Measurements from ENCODE around the gene PRR12. TPM values are rescaled to one million over a fixed set of nuclear protein-coding genes. Genes with fewer than 3 reads are reported as not detected.

Gene PRR12
- total and polyA plus RNA-seq, 9 of the 15 experiments (the other 6 are each of a cell fraction or from before 2014, with no cell fraction given), result 0.01 to 21.1 (median 0.98) TPM

DNA sequence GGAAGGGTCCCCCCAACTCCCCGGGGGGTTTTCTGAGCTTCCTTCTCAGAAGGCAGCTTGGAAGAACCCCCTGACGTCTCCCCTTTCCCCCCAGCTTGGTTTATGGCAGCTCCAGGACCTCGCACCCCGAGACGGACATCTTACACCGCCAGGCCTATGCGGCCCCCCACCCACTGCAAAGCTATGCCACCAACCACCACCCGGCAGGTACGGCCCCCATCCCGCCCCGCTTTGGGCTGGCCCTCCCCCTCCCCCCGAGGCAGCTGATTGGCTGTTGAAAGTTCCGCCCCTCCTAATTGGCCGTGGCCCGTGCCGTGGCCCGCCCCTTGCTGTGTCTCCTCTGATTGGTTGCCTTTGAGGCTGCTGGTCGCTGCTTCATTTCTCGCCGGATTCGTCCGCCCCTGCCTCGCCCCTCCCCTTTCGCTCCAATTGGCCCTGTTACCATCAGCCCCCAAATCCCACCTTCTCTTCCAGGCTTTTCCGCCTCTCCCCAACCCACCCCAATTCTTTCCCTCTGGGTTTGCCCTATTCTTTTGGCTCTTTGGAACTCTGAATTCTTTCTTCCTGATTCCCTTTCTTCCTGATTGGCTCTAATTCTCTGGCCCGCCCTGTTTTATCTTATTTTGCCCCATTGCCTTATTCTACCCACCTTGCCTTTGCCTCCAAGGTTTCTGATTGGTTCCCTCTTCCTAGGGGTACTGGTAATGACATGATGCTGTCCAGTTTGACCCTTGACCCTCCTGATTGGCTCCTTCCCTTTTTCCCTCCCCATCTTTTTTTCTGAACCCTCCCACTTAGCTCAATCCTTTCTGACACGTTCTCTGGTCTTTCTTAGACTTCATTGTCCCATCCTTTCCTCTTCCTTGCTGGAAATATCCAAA lies 2.5 kb downstream of the PRR12 start (continued):
- TF ChIP-seq DMBX1 (CRISPR knock-in tag; IDR thresholded peaks at IDR 0.05; ENCODE audit: borderline replicate concordance) (no peak), ZNF764 (CRISPR knock-in tag; IDR thresholded peaks at IDR 0.05; ENCODE audit: low read depth) (no peak), NFXL1 (CRISPR knock-in tag; IDR thresholded peaks at IDR 0.05) (no peak), FOXK2 (conservative IDR thresholded peaks at IDR 0.05 in 1 of 2, IDR thresholded peaks at IDR 0.05 in 1 of 2; ENCODE audit: low read depth in 2 of 2) (peak; percentile 53 to 69; a peak in 3 of 4 replicates), SNIP1 (IDR thresholded peaks at IDR 0.05; ENCODE audit: low read depth) (no peak), ZNF253 (CRISPR knock-in tag; conservative IDR thresholded peaks at IDR 0.05) (no peak), RB1 (IDR thresholded peaks at IDR 0.05; ENCODE audit: low read depth) (no peak), YY1 (IDR thresholded peaks at IDR 0.05; ENCODE audit: borderline replicate concordance in 1 of 3, control insufficient read depth in 1 of 3, extremely low read depth in 1 of 3, insufficient read depth in 3 of 3, insufficient read length in 1 of 3, insufficient replicate concordance in 2 of 3, low read depth in 1 of 3, low read length in 2 of 3) (no peak), ZNF133 (CRISPR knock-in tag; IDR thresholded peaks at IDR 0.05) (no peak), KDM1A (IDR thresholded peaks at IDR 0.05) (peak in 1 of 2 experiments; percentile 91; a peak in 2 of 4 replicates)
- TF ChIP-seq, protein P1, sequence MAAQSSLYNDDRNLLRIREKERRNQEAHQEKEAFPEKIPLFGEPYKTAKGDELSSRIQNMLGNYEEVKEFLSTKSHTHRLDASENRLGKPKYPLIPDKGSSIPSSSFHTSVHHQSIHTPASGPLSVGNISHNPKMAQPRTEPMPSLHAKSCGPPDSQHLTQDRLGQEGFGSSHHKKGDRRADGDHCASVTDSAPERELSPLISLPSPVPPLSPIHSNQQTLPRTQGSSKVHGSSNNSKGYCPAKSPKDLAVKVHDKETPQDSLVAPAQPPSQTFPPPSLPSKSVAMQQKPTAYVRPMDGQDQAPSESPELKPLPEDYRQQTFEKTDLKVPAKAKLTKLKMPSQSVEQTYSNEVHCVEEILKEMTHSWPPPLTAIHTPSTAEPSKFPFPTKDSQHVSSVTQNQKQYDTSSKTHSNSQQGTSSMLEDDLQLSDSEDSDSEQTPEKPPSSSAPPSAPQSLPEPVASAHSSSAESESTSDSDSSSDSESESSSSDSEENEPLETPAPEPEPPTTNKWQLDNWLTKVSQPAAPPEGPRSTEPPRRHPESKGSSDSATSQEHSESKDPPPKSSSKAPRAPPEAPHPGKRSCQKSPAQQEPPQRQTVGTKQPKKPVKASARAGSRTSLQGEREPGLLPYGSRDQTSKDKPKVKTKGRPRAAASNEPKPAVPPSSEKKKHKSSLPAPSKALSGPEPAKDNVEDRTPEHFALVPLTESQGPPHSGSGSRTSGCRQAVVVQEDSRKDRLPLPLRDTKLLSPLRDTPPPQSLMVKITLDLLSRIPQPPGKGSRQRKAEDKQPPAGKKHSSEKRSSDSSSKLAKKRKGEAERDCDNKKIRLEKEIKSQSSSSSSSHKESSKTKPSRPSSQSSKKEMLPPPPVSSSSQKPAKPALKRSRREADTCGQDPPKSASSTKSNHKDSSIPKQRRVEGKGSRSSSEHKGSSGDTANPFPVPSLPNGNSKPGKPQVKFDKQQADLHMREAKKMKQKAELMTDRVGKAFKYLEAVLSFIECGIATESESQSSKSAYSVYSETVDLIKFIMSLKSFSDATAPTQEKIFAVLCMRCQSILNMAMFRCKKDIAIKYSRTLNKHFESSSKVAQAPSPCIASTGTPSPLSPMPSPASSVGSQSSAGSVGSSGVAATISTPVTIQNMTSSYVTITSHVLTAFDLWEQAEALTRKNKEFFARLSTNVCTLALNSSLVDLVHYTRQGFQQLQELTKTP (IDR thresholded peaks at IDR 0.05; ENCODE audit: low read depth in 1 of 2, partially characterized antibody in 2 of 2), result peak; percentile 31 to 74
- TF ChIP-seq, protein P2, sequence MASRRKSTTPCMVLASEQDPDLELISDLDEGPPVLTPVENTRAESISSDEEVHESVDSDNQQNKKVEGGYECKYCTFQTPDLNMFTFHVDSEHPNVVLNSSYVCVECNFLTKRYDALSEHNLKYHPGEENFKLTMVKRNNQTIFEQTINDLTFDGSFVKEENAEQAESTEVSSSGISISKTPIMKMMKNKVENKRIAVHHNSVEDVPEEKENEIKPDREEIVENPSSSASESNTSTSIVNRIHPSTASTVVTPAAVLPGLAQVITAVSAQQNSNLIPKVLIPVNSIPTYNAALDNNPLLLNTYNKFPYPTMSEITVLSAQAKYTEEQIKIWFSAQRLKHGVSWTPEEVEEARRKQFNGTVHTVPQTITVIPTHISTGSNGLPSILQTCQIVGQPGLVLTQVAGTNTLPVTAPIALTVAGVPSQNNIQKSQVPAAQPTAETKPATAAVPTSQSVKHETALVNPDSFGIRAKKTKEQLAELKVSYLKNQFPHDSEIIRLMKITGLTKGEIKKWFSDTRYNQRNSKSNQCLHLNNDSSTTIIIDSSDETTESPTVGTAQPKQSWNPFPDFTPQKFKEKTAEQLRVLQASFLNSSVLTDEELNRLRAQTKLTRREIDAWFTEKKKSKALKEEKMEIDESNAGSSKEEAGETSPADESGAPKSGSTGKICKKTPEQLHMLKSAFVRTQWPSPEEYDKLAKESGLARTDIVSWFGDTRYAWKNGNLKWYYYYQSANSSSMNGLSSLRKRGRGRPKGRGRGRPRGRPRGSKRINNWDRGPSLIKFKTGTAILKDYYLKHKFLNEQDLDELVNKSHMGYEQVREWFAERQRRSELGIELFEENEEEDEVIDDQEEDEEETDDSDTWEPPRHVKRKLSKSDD (conservative IDR thresholded peaks at IDR 0.05; ENCODE audit: low read length), result no peak
- TF ChIP-seq, protein P3, sequence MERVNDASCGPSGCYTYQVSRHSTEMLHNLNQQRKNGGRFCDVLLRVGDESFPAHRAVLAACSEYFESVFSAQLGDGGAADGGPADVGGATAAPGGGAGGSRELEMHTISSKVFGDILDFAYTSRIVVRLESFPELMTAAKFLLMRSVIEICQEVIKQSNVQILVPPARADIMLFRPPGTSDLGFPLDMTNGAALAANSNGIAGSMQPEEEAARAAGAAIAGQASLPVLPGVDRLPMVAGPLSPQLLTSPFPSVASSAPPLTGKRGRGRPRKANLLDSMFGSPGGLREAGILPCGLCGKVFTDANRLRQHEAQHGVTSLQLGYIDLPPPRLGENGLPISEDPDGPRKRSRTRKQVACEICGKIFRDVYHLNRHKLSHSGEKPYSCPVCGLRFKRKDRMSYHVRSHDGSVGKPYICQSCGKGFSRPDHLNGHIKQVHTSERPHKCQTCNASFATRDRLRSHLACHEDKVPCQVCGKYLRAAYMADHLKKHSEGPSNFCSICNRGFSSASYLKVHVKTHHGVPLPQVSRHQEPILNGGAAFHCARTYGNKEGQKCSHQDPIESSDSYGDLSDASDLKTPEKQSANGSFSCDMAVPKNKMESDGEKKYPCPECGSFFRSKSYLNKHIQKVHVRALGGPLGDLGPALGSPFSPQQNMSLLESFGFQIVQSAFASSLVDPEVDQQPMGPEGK (CRISPR knock-in tag; IDR thresholded peaks at IDR 0.05; ENCODE audit: borderline replicate concordance), result no peak

Measured in K562 (cell line).